Thyroid gland (tissue), 4 donors: Measurements from ENCODE around the gene AKT2. TPM values are rescaled to one million over a fixed set of nuclear protein-coding genes. Genes with fewer than 3 reads are reported as not detected.
A peak's percentile ranks its signal among the peaks of the same experiment; 100 is the strongest.

Experiments used
- DNase-seq, 2 donors: peaks; one replicate each; pipeline ENCODE4 v3.0.0-alpha.2; 2019
- H3K27ac ChIP-seq, 3 donors: fragments of 200-600 bp; sonication (generic); 1 replicate in 2 of 3; 2 replicates in 1 of 3; pipeline ENCODE4 v1.5.1; 2016 to 2019; ENCODE audit warnings: mild to moderate bottlenecking in 1 of 3, moderate library complexity in 1 of 3
- H3K27me3 ChIP-seq: fragments of 200-600 bp; sonication (generic); one replicate; pipeline ENCODE4 v1.5.1; 2019
- H3K36me3 ChIP-seq, 2 donors: fragments of 200-600 bp; sonication (generic); one replicate each; pipeline ENCODE4 v1.5.1; 2016 to 2019
- H3K4me1 ChIP-seq, 2 donors: fragments of 200-600 bp; sonication (generic); one replicate each; pipeline ENCODE4 v1.5.1; 2017 to 2019
- H3K4me3 ChIP-seq, 3 donors: fragments of 200-600 bp; sonication (generic); replicated peaks in 1 of 3; 1 replicate in 2 of 3; 2 replicates in 1 of 3; pipeline ENCODE4 v1.5.1; 2016; ENCODE audit warnings: mild to moderate bottlenecking in 1 of 3
- H3K9me3 ChIP-seq: fragments of 200-600 bp; sonication (generic); one replicate; pipeline ENCODE4 v1.5.1; 2017
- CTCF ChIP-seq, 6 experiments: fragments of 200-600 bp in 3 of 6; fragments of 450-650 bp in 3 of 6; sonication (generic) in 3 of 6; IDR thresholded peaks; one replicate each; pipeline ENCODE4 v1.5.1; 2016 to 2019; ENCODE audit warnings: antibody characterized with exemption in 6 of 6, mild to moderate bottlenecking in 2 of 6, inconsistent platforms in 1 of 6, moderate library complexity in 1 of 6
- POLR2A ChIP-seq, 2 donors: fragments of 450-650 bp; IDR thresholded peaks; one replicate each; pipeline ENCODE4 v1.6.1; 2017; ENCODE audit warnings: antibody characterized with exemption in 2 of 2, mild to moderate bottlenecking in 2 of 2, moderate library complexity in 1 of 2
- WGBS, 2 donors: methylation state at CpG; one replicate each; pipeline ENCODE4 v1.1.5; 2017; 5-methylcytosine and 5-hydroxymethylcytosine counted together
- intact Hi-C: fragments of 100-400 bp; cut with DNase I; formaldehyde crosslinking; loops from one replicate; pipeline ENCODE4 v1.15.1; 2023
- total RNA-seq, 4 donors: library from RNA; depleted of rRNA; stranded (reverse); fragments of >200 nt; gene quantifications; one replicate each; pipeline ENCODE4 v1.2.3, GENCODE V29; 2016

Gene AKT2
- total RNA-seq, 4 donors from 2014 or later: 166 to 285 (median 190) TPM

GRCh38 chr19:40263440-40264313, 21.5 kb downstream of the AKT2 start:
- no peaks in the 10 kb centered on the region for H3K27me3 ChIP-seq
- intact Hi-C loops: no loop called here
- H3K4me3 ChIP-seq: no peak overlapping the region
- no peaks in the 10 kb centered on the region for H3K9me3 ChIP-seq
- DNase-seq: peak in 1 of 2 donors; percentile 44
- peaks cover 63 to 76% of the 10 kb centered on the region in 2 donors for H3K4me1 ChIP-seq
- no peak for TF ChIP-seq POLR2A (IDR thresholded peaks at IDR 0.05)
- no peak for TF ChIP-seq CTCF (IDR thresholded peaks at IDR 0.05)
- peaks cover 0 to 9% of the 10 kb centered on the region in 2 donors for H3K36me3 ChIP-seq
- peak overlapping the region; percentile 88 to 97 (median 92) for H3K27ac ChIP-seq
- 69 to 86% methylated on average over 18 to 22 of the region's 24 CpGs for WGBS, 2 donors

- peaks cover 60 to 73% of the 10 kb centered on the region in 2 donors for H3K4me1 ChIP-seq
- TF ChIP-seq POLR2A (IDR thresholded peaks at IDR 0.05) (no peak), CTCF (IDR thresholded peaks at IDR 0.05) (no peak)
- H3K9me3 ChIP-seq: no peaks in the 10 kb centered on the region
These were observed 22.7 kb downstream of the AKT2 start for GRCh38 chr19:40262422-40262821.

GRCh38 chr19:40261631-40262030, 23.5 kb downstream of the AKT2 start:
- Histone ChIP-seq H3K9me3 (no peaks in the 10 kb centered on the region), H3K4me1 (peaks cover 59 to 70% of the 10 kb centered on the region in 2 donors), H3K4me3 (no peak overlapping the region), H3K36me3 (peaks cover 1 to 9% of the 10 kb centered on the region in 2 donors), H3K27ac (peak overlapping the region in 2 of 3 donors; percentile 92 to 97), H3K27me3 (no peaks in the 10 kb centered on the region)
- no peak for DNase-seq
- WGBS, 2 donors: 85 to 89% methylated on average over 8 of the region's 8 CpGs
- intact Hi-C loops: no loop called here
- no peak for TF ChIP-seq CTCF (IDR thresholded peaks at IDR 0.05)
- TF ChIP-seq POLR2A (IDR thresholded peaks at IDR 0.05): no peak

More at GRCh38 chr19:40262422-40262821, 22.7 kb downstream of the AKT2 start:
- Histone ChIP-seq H3K4me3 (no peak overlapping the region), H3K36me3 (peaks cover 0 to 9% of the 10 kb centered on the region in 2 donors), H3K27ac (peak overlapping the region in 2 of 3 donors; percentile 92 to 97), H3K27me3 (no peaks in the 10 kb centered on the region)
- intact Hi-C loops: no loop called here
- DNase-seq: no peak
- WGBS, 2 donors: 87 to 95% methylated on average over 3 of the region's 3 CpGs

- H3K36me3 ChIP-seq: peaks cover 17 to 21% of the 10 kb centered on the region in 2 donors
- no peak overlapping the region for H3K4me3 ChIP-seq
- intact Hi-C loops: no loop called here
- H3K27me3 ChIP-seq: no peaks in the 10 kb centered on the region
- peak in 1 of 2 donors; percentile 60 for TF ChIP-seq POLR2A (IDR thresholded peaks at IDR 0.05)
- no peak for TF ChIP-seq CTCF (IDR thresholded peaks at IDR 0.05)
- WGBS, 2 donors: 27 to 58% methylated on average over 8 to 9 of the region's 9 CpGs
- no peaks in the 10 kb centered on the region for H3K9me3 ChIP-seq
- H3K27ac ChIP-seq: peak overlapping the region; percentile 80 to 94 (median 93)
- DNase-seq: peak; percentile 100
- H3K4me1 ChIP-seq: peaks cover 58 to 74% of the 10 kb centered on the region in 2 donors
These were observed 28.0 kb downstream of the AKT2 start for GRCh38 chr19:40257096-40257517.

- Histone ChIP-seq H3K27ac (peak overlapping the region; percentile 88 to 94 (median 93)), H3K27me3 (no peaks in the 10 kb centered on the region), H3K4me3 (no peak overlapping the region), H3K36me3 (peaks cover 17 to 21% of the 10 kb centered on the region in 2 donors), H3K4me1 (peaks cover 64 to 78% of the 10 kb centered on the region in 2 donors), H3K9me3 (no peaks in the 10 kb centered on the region)
- no peak for TF ChIP-seq POLR2A (IDR thresholded peaks at IDR 0.05)
- no peak for TF ChIP-seq CTCF (IDR thresholded peaks at IDR 0.05)
- 74 to 83% methylated on average over 6 to 8 of the region's 8 CpGs for WGBS, 2 donors
- intact Hi-C loops: no loop called here
- no peak for DNase-seq
These were observed 28.6 kb downstream of the AKT2 start for GRCh38 chr19:40256512-40256911.
